OCI-LY3 (cell line): ENCODE results near the gene NR3C1.

ENCODE experiments used
- CTCF ChIP-seq: fragments of 200-600, 300-600 bp; sonication (generic); IDR thresholded peaks from 2 replicates; pipeline ENCODE4 v1.5.1; 2014; ENCODE audit warnings: antibody characterized with exemption, low read length, low read depth
- EZH2phosphoT487 ChIP-seq: fragments of 200-600 bp; shearing (Covaris generic); IDR thresholded peaks from 2 replicates; pipeline ENCODE4 v1.6.1; 2018; ENCODE audit warnings: antibody characterized with exemption, mixed run types, low read depth

DNA sequence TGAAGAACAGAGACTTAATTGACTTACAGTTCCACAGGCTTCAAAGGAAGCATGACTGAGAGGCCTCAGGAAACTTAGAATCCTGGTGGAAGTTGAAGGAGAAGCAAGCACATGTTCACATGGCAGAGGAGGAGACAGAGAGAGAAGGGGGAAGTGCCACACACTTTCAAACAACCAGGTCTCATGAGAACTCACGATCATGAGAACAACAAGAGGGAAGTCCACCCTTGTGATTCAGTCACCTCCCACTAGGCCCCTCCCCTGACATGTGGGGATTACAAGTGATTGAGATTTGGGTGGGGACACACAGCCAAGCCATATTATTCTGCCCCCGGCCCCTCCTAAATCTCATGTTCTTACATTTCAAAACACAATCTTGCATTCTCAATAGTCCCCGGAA is 19.5 kb downstream of the NR3C1 start:
- no peak for TF ChIP-seq CTCF
- no peak for TF ChIP-seq EZH2phosphoT487
